Stomach (tissue), 9 donors: ENCODE data around the gene RBM19. TPM values are rescaled to one million over a fixed set of nuclear protein-coding genes. Genes with fewer than 3 reads are reported as not detected.

Experiments
- DNase-seq, 2 donors: peaks; one replicate each; pipeline versions ENCODE4 v3.0.0 to v3.0.0-alpha.2; 2013 to 2019
- H3K27ac ChIP-seq, 5 donors: fragments of 200-600 bp in 4 of 5; sonication (generic) in 4 of 5; one replicate each; pipeline ENCODE4 v1.5.1; 2013 to 2019; ENCODE audit warnings: mild to moderate bottlenecking in 1 of 5, moderate library complexity in 1 of 5
- H3K27me3 ChIP-seq, 3 donors: fragments of 200-600 bp; sonication (generic); one replicate each; pipeline ENCODE4 v1.5.1; 2017 to 2019; ENCODE audit warnings: mixed run types in 1 of 3
- H3K36me3 ChIP-seq, 4 donors: fragments of 200-600 bp; sonication (generic); 1 replicate in 3 of 4; 2 replicates in 1 of 4; pipeline ENCODE4 v1.5.1; 2016 to 2019
- H3K4me1 ChIP-seq, 4 donors: fragments of 200-600 bp; sonication (generic); one replicate each; pipeline ENCODE4 v1.5.1; 2016 to 2019
- H3K4me3 ChIP-seq, 4 donors: fragments of 200-600 bp; sonication (generic) in 3 of 4; one replicate each; pipeline ENCODE4 v1.5.1; 2016 to 2019; ENCODE audit warnings: mild to moderate bottlenecking in 1 of 4
- H3K9me3 ChIP-seq, 4 donors: fragments of 200-600 bp; sonication (generic); one replicate each; pipeline ENCODE4 v1.5.1; 2016 to 2019
- CTCF ChIP-seq, 7 experiments: fragments of 450-650 bp in 4 of 7; fragments of 200-600 bp in 3 of 7; sonication (generic) in 3 of 7; IDR thresholded peaks; one replicate each; pipeline ENCODE4 v1.5.1; 2016 to 2019; ENCODE audit warnings: antibody characterized with exemption in 7 of 7, control low read depth in 2 of 7, mild to moderate bottlenecking in 1 of 7
- EP300 ChIP-seq: sonication (generic); formaldehyde crosslinking; IDR thresholded peaks from one replicate; pipeline ENCODE4 v1.6.1; 2017; ENCODE audit warnings: antibody characterized with exemption
- POLR2A ChIP-seq, 4 donors: fragments of 450-650 bp; IDR thresholded peaks; one replicate each; pipeline ENCODE4 v1.6.1; 2016; ENCODE audit warnings: antibody characterized with exemption in 4 of 4, control low read depth in 2 of 4, mild to moderate bottlenecking in 1 of 4, moderate library complexity in 1 of 4
- POLR2AphosphoS5 ChIP-seq, 3 donors: sonication (generic); formaldehyde crosslinking; IDR thresholded peaks; one replicate each; pipeline ENCODE4 v1.6.1; 2016; ENCODE audit warnings: antibody characterized with exemption in 3 of 3
- WGBS, 5 donors: extraction: QIAGEN DNeasy Blood & Tissue Kit in 3 of 5; methylation state at CpG; one replicate each; pipeline versions ENCODE4 v1.1.5 to v1.1.7; 2013 to 2018; 5-methylcytosine and 5-hydroxymethylcytosine counted together
- intact Hi-C: fragments of 100-400 bp; cut with DNase I; formaldehyde crosslinking; loops from one replicate; pipeline ENCODE4 v1.15.1; 2023; ENCODE audit warnings: low total_unique reads
- polyA plus RNA-seq, 3 donors: library from polyadenylated mRNA; stranded (reverse); fragments of 200-250 nt; gene quantifications; one replicate each; pipeline ENCODE4 v1.2.3, GENCODE V29; 2013
- total RNA-seq, 5 donors: library from RNA; depleted of rRNA; stranded (reverse); fragments of >200 nt; gene quantifications; one replicate each; pipeline versions ENCODE4 v1.1.0 to v1.2.3, GENCODE V29; 2014 to 2016
- donor health status: healthy with polysubstance abuse.
- donor health status: Bipolar disorder and iron deficiency.
- donor health status: healthy.

The RBM19 gene
- total and polyA plus RNA-seq, 8 donors, result 8.1 to 109 (median 27.3) TPM

GRCh38 chr12:113796852-113797534 is 169.1 kb downstream of the RBM19 start:
- Histone ChIP-seq H3K36me3 (no peaks in the 10 kb centered on the region), H3K4me3 (no peak overlapping the region), H3K9me3 (no peaks in the 10 kb centered on the region), H3K27me3 (peaks cover 0 to 5% (median 0%) of the 10 kb centered on the region in 3 donors), H3K4me1 (no peaks in the 10 kb centered on the region), H3K27ac (no peak overlapping the region)
- no peak for TF ChIP-seq POLR2A (IDR thresholded peaks at IDR 0.05)
- no peak for TF ChIP-seq EP300
- no peak for TF ChIP-seq POLR2AphosphoS5 (IDR thresholded peaks at IDR 0.05)
- TF ChIP-seq CTCF (IDR thresholded peaks at IDR 0.05), result no peak
- DNase-seq, result no peak
- intact Hi-C loops, result no loop called here
- 49 to 70% (median 64%) methylated on average over 12 to 14 of the region's 14 CpGs for WGBS, 5 donors

- no peak for TF ChIP-seq EP300
- no peak for TF ChIP-seq POLR2A (IDR thresholded peaks at IDR 0.05)
- no peak for TF ChIP-seq CTCF (IDR thresholded peaks at IDR 0.05)
- TF ChIP-seq POLR2AphosphoS5 (IDR thresholded peaks at IDR 0.05), result no peak
- intact Hi-C loops, result no loop called here
Observed at GRCh38 chr12:113796066-113796827, 169.9 kb downstream of the RBM19 start.

GRCh38 chr12:113795445-113795844 is 170.7 kb downstream of the RBM19 start:
- Histone ChIP-seq H3K27ac (no peak overlapping the region), H3K4me1 (no peaks in the 10 kb centered on the region), H3K4me3 (no peak overlapping the region), H3K36me3 (no peaks in the 10 kb centered on the region), H3K9me3 (peaks cover 0 to 7% (median 0%) of the 10 kb centered on the region in 4 donors), H3K27me3 (peaks cover 0 to 5% (median 0%) of the 10 kb centered on the region in 3 donors)
- DNase-seq, result peak in 1 of 2 donors; percentile 25
- TF ChIP-seq CTCF (IDR thresholded peaks at IDR 0.05) (no peak), POLR2A (IDR thresholded peaks at IDR 0.05) (no peak), EP300 (no peak), POLR2AphosphoS5 (IDR thresholded peaks at IDR 0.05) (no peak)
- intact Hi-C loops, result no loop called here
- 49 to 70% (median 69%) methylated on average over 10 of the region's 10 CpGs for WGBS, 5 donors

More at GRCh38 chr12:113796066-113796827, 169.9 kb downstream of the RBM19 start:
- H3K4me1 ChIP-seq, result no peaks in the 10 kb centered on the region
- no peak overlapping the region for H3K4me3 ChIP-seq
- H3K27ac ChIP-seq, result no peak overlapping the region
- DNase-seq, result peak in 1 of 2 donors; percentile 16
- WGBS, 5 donors, result 63 to 69% (median 67%) methylated on average over 25 to 28 of the region's 28 CpGs
- H3K36me3 ChIP-seq, result no peaks in the 10 kb centered on the region
- peaks cover 0 to 5% (median 0%) of the 10 kb centered on the region in 3 donors for H3K27me3 ChIP-seq
- H3K9me3 ChIP-seq, result peaks cover 0 to 7% (median 0%) of the 10 kb centered on the region in 4 donors

- H3K9me3 ChIP-seq, result peaks cover 0 to 7% (median 0%) of the 10 kb centered on the region in 4 donors
- no peak overlapping the region for H3K27ac ChIP-seq
- no peaks in the 10 kb centered on the region for H3K4me1 ChIP-seq
- TF ChIP-seq EP300 (no peak), CTCF (IDR thresholded peaks at IDR 0.05) (no peak)
- 26 to 39% (median 33%) methylated on average over 17 of the region's 17 CpGs for WGBS, 5 donors
- peaks cover 0 to 5% (median 0%) of the 10 kb centered on the region in 3 donors for H3K27me3 ChIP-seq
- DNase-seq, result no peak
- intact Hi-C loops, result no loop called here
- H3K4me3 ChIP-seq, result no peak overlapping the region
- no peaks in the 10 kb centered on the region for H3K36me3 ChIP-seq
Observed at GRCh38 chr12:113794774-113795173, 171.4 kb downstream of the RBM19 start.
